Measurements from ENCODE around the gene RBSN.

DNA sequence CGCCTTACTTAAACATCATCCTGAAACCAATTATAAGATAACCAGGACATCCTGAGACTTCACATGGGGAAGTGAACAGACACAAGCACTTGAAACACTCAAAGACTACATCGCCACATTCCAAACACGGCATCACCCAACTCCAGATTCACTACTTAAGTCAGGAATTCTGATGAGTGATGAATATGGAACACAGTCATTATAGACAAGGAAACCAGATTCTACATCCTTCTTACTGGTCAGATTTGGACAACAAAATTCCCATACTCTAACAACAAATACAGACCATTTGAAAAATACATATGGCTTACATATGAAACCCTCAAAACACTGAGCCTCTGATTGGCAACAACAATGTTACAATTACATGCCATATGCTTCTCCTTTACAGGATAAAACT, 13.1 kb upstream of the RBSN start:
- TF ChIP-seq, protein P1, sequence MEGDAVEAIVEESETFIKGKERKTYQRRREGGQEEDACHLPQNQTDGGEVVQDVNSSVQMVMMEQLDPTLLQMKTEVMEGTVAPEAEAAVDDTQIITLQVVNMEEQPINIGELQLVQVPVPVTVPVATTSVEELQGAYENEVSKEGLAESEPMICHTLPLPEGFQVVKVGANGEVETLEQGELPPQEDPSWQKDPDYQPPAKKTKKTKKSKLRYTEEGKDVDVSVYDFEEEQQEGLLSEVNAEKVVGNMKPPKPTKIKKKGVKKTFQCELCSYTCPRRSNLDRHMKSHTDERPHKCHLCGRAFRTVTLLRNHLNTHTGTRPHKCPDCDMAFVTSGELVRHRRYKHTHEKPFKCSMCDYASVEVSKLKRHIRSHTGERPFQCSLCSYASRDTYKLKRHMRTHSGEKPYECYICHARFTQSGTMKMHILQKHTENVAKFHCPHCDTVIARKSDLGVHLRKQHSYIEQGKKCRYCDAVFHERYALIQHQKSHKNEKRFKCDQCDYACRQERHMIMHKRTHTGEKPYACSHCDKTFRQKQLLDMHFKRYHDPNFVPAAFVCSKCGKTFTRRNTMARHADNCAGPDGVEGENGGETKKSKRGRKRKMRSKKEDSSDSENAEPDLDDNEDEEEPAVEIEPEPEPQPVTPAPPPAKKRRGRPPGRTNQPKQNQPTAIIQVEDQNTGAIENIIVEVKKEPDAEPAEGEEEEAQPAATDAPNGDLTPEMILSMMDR (conservative IDR thresholded peaks at IDR 0.05; ENCODE audit: low read depth in 2 of 2): no peak
- TF ChIP-seq POLR2AphosphoS5 (IDR thresholded peaks at IDR 0.05; ENCODE audit: low read depth) (no peak), EZH2 (IDR thresholded peaks at IDR 0.05; ENCODE audit: low read depth, unreplicated experiment) (no peak), JUNB (IDR thresholded peaks at IDR 0.05; ENCODE audit: unreplicated experiment) (no peak), CREB1 (CRISPR knock-in tag; IDR thresholded peaks at IDR 0.05; ENCODE audit: low read depth) (no peak), EZH2phosphoT487 (IDR thresholded peaks at IDR 0.05; ENCODE audit: unreplicated experiment) (no peak), ZNF331 (CRISPR knock-in tag; IDR thresholded peaks at IDR 0.05; ENCODE audit: low read depth) (no peak), NANOG (IDR thresholded peaks at IDR 0.05; ENCODE audit: borderline replicate concordance) (no peak)
- TF ChIP-seq, protein P2, sequence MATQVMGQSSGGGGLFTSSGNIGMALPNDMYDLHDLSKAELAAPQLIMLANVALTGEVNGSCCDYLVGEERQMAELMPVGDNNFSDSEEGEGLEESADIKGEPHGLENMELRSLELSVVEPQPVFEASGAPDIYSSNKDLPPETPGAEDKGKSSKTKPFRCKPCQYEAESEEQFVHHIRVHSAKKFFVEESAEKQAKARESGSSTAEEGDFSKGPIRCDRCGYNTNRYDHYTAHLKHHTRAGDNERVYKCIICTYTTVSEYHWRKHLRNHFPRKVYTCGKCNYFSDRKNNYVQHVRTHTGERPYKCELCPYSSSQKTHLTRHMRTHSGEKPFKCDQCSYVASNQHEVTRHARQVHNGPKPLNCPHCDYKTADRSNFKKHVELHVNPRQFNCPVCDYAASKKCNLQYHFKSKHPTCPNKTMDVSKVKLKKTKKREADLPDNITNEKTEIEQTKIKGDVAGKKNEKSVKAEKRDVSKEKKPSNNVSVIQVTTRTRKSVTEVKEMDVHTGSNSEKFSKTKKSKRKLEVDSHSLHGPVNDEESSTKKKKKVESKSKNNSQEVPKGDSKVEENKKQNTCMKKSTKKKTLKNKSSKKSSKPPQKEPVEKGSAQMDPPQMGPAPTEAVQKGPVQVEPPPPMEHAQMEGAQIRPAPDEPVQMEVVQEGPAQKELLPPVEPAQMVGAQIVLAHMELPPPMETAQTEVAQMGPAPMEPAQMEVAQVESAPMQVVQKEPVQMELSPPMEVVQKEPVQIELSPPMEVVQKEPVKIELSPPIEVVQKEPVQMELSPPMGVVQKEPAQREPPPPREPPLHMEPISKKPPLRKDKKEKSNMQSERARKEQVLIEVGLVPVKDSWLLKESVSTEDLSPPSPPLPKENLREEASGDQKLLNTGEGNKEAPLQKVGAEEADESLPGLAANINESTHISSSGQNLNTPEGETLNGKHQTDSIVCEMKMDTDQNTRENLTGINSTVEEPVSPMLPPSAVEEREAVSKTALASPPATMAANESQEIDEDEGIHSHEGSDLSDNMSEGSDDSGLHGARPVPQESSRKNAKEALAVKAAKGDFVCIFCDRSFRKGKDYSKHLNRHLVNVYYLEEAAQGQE (IDR thresholded peaks at IDR 0.05; ENCODE audit: unreplicated experiment): no peak
- TF ChIP-seq, protein P3, sequence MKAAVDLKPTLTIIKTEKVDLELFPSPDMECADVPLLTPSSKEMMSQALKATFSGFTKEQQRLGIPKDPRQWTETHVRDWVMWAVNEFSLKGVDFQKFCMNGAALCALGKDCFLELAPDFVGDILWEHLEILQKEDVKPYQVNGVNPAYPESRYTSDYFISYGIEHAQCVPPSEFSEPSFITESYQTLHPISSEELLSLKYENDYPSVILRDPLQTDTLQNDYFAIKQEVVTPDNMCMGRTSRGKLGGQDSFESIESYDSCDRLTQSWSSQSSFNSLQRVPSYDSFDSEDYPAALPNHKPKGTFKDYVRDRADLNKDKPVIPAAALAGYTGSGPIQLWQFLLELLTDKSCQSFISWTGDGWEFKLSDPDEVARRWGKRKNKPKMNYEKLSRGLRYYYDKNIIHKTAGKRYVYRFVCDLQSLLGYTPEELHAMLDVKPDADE (IDR thresholded peaks at IDR 0.05): no peak
- TF ChIP-seq, protein P4, sequence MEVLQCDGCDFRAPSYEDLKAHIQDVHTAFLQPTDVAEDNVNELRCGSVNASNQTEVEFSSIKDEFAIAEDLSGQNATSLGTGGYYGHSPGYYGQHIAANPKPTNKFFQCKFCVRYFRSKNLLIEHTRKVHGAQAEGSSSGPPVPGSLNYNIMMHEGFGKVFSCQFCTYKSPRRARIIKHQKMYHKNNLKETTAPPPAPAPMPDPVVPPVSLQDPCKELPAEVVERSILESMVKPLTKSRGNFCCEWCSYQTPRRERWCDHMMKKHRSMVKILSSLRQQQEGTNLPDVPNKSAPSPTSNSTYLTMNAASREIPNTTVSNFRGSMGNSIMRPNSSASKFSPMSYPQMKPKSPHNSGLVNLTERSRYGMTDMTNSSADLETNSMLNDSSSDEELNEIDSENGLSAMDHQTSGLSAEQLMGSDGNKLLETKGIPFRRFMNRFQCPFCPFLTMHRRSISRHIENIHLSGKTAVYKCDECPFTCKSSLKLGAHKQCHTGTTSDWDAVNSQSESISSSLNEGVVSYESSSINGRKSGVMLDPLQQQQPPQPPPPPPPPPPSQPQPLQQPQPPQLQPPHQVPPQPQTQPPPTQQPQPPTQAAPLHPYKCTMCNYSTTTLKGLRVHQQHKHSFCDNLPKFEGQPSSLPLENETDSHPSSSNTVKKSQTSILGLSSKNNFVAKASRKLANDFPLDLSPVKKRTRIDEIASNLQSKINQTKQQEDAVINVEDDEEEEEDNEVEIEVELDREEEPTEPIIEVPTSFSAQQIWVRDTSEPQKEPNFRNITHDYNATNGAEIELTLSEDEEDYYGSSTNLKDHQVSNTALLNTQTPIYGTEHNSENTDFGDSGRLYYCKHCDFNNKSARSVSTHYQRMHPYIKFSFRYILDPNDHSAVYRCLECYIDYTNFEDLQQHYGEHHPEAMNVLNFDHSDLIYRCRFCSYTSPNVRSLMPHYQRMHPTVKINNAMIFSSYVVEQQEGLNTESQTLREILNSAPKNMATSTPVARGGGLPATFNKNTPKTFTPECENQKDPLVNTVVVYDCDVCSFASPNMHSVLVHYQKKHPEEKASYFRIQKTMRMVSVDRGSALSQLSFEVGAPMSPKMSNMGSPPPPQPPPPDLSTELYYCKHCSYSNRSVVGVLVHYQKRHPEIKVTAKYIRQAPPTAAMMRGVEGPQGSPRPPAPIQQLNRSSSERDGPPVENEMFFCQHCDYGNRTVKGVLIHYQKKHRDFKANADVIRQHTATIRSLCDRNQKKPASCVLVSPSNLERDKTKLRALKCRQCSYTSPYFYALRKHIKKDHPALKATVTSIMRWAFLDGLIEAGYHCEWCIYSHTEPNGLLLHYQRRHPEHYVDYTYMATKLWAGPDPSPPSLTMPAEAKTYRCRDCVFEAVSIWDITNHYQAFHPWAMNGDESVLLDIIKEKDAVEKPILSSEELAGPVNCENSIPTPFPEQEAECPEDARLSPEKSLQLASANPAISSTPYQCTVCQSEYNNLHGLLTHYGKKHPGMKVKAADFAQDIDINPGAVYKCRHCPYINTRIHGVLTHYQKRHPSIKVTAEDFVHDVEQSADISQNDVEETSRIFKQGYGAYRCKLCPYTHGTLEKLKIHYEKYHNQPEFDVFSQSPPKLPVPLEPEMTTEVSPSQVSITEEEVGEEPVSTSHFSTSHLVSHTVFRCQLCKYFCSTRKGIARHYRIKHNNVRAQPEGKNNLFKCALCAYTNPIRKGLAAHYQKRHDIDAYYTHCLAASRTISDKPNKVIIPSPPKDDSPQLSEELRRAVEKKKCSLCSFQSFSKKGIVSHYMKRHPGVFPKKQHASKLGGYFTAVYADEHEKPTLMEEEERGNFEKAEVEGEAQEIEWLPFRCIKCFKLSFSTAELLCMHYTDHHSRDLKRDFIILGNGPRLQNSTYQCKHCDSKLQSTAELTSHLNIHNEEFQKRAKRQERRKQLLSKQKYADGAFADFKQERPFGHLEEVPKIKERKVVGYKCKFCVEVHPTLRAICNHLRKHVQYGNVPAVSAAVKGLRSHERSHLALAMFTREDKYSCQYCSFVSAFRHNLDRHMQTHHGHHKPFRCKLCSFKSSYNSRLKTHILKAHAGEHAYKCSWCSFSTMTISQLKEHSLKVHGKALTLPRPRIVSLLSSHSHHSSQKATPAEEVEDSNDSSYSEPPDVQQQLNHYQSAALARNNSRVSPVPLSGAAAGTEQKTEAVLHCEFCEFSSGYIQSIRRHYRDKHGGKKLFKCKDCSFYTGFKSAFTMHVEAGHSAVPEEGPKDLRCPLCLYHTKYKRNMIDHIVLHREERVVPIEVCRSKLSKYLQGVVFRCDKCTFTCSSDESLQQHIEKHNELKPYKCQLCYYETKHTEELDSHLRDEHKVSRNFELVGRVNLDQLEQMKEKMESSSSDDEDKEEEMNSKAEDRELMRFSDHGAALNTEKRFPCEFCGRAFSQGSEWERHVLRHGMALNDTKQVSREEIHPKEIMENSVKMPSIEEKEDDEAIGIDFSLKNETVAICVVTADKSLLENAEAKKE (CRISPR knock-in tag; IDR thresholded peaks at IDR 0.05): no peak

Measured in GM23338 (cell line).